Panc1 (cell line): ENCODE results near the gene PPP1R3F. TPM values are rescaled to one million over a fixed set of nuclear protein-coding genes. Genes with fewer than 3 reads are reported as not detected.
A peak's percentile ranks its signal among the peaks of the same experiment; 100 is the strongest.

Experiments
- ATAC-seq: fragments of 200-7000 bp; cut with Tn5 transposase; 2 replicates; pipeline ENCODE4 v1.9.1; 2020; ENCODE audit warnings: mild to moderate bottlenecking, moderate library complexity
- BruUV-seq: library from RNA; stranded (reverse); fragments of 400-500 nt; replicated peaks from 2 replicates; lab custom pipeline; 2021; lab: Mats Ljungman, UMichigan
- CTCF ChIA-PET: fragments of 300-600 bp; sonication (Branson Sonifier 250); formaldehyde crosslinking; loops from one replicate; lab custom pipeline; 2022; ENCODE audit warnings: antibody characterized with exemption; lab: Charles Lee
- POLR2A ChIA-PET: fragments of 300-600 bp; sonication (Branson Sonifier 250); formaldehyde crosslinking; loops from one replicate; lab custom pipeline; 2022; ENCODE audit warnings: antibody characterized with exemption; lab: Charles Lee
- DNase-seq: peaks from one replicate; pipeline ENCODE4 v3.0.0-alpha.2; 2010; ENCODE audit warnings: low read depth, low spot score
- H3K27ac ChIP-seq: 2 replicates; pipeline ENCODE4 v1.5.1; 2011; ENCODE audit warnings: mild to moderate bottlenecking, low read length, inconsistent platforms
- H3K27me3 ChIP-seq: fragments of 200-500 bp; sonication (Bioruptor generic); 2 replicates; pipeline ENCODE4 v1.6.0; 2014; ENCODE audit warnings: low read length, inconsistent platforms; ENCODE audit not compliant: control insufficient read depth, insufficient read depth
- H3K36me3 ChIP-seq: fragments of 200-500 bp; sonication (Bioruptor generic); 2 replicates; pipeline ENCODE4 v1.5.1; 2014; ENCODE audit warnings: inconsistent platforms, mild to moderate bottlenecking, low read length, moderate library complexity; ENCODE audit not compliant: control insufficient read depth, insufficient read depth
- H3K4me1 ChIP-seq: 2 replicates; pipeline ENCODE4 v1.5.1; 2011; ENCODE audit warnings: inconsistent platforms, mild to moderate bottlenecking, low read length, moderate library complexity; ENCODE audit not compliant: control insufficient read depth, insufficient read depth
- H3K4me3 ChIP-seq, 2 experiments: 2 replicates each; pipeline ENCODE4 v1.5.1; 2011 to 2012; ENCODE audit warnings: low read depth in 2 of 2, low read length in 2 of 2, mild to moderate bottlenecking in 2 of 2, inconsistent platforms in 1 of 2, moderate library complexity in 1 of 2
- H3K9me3 ChIP-seq: fragments of 200-500 bp; sonication (Bioruptor generic); 2 replicates; pipeline ENCODE4 v1.5.1; 2014; ENCODE audit warnings: low read depth, mild to moderate bottlenecking, inconsistent platforms, low read length, moderate library complexity; ENCODE audit not compliant: control insufficient read depth, insufficient read depth
- CTCF ChIP-seq: fragments of 450-650 bp; IDR thresholded peaks from 2 replicates; pipeline ENCODE4 v1.5.1; 2017; ENCODE audit warnings: mild to moderate bottlenecking
- POLR2AphosphoS5 ChIP-seq: IDR thresholded peaks from 2 replicates; pipeline ENCODE4 v1.6.1; 2012; ENCODE audit warnings: mild to moderate bottlenecking, low read depth, low read length, moderate library complexity
- REST ChIP-seq, 2 experiments: IDR thresholded peaks; 2 replicates each; pipeline ENCODE4 v1.6.1; 2011 to 2012; ENCODE audit warnings: low read depth in 2 of 2, control low read depth in 1 of 2, low read length in 1 of 2, mild to moderate bottlenecking in 1 of 2, moderate library complexity in 1 of 2; ENCODE audit not compliant: insufficient read depth in 1 of 2
- SIN3A ChIP-seq: IDR thresholded peaks from 2 replicates; pipeline ENCODE4 v1.6.1; 2012; ENCODE audit warnings: low read depth, mild to moderate bottlenecking, low read length, moderate library complexity, borderline replicate concordance; ENCODE audit not compliant: insufficient read depth
- TCF7L2 ChIP-seq: IDR thresholded peaks from 2 replicates; pipeline ENCODE4 v1.6.1; 2011; ENCODE audit warnings: mild to moderate bottlenecking, low read depth, low read length, inconsistent platforms
- in situ Hi-C: cut with HindIII; loops from 2 replicates; pipeline ENCODE4 v1.10.0; 2016; ENCODE audit warnings: low sequenced_read_pairs, low pct_unique_long_range_greater_than_20kb
- intact Hi-C: fragments of 100-400 bp; cut with micrococcal nuclease; formaldehyde crosslinking; loops from one replicate; pipeline ENCODE4 v1.10.0; 2022; ENCODE audit not compliant: unreplicated experiment
- total RNA-seq: library from RNA; stranded (reverse); gene quantifications from one replicate; pipeline ENCODE4 v1.2.1, GENCODE V29; 2021; ENCODE audit not compliant: unreplicated experiment

PPP1R3F gene
- total RNA-seq, 1 experiment from 2014 or later = 8.3 TPM

- Histone ChIP-seq H3K27ac (peak overlapping the region; percentile 83), H3K36me3 (no peaks in the 10 kb centered on the region), H3K27me3 (no peaks in the 10 kb centered on the region), H3K9me3 (no peaks in the 10 kb centered on the region), H3K4me3 (peak overlapping the region; percentile 58 to 61), H3K4me1 (peaks cover 20% of the 10 kb centered on the region)
- ChIA-PET CTCF (no interaction called here), POLR2A (no interaction called here)
- TF ChIP-seq SIN3A (no peak), CTCF (no peak), TCF7L2 (no peak), REST (IDR thresholded peaks at IDR 0.05; ENCODE audit: insufficient read depth in 1 of 2, low read depth in 2 of 2, low read length in 1 of 2) (no peak), POLR2AphosphoS5 (no peak)
- in situ Hi-C loops (no loop called here), intact Hi-C loops (no loop called here)
- ATAC-seq = no peak
- BruUV-seq = no TSS peak
- no peak for DNase-seq
Observed at GRCh38 chrX:49270249-49270921, 792 bp downstream of the PPP1R3F start.

- no peaks in the 10 kb centered on the region for H3K27me3 ChIP-seq
- DNase-seq (no peak), ATAC-seq (no peak)
- H3K27ac ChIP-seq = peak overlapping the region; percentile 83
- CTCF ChIA-PET = no interaction called here
- in situ Hi-C loops = no loop called here
- peak overlapping the region; percentile 58 to 61 for H3K4me3 ChIP-seq
- TF ChIP-seq TCF7L2 (no peak), POLR2AphosphoS5 (no peak), SIN3A (no peak), REST (IDR thresholded peaks at IDR 0.05; ENCODE audit: insufficient read depth in 1 of 2, low read depth in 2 of 2, low read length in 1 of 2) (no peak), CTCF (no peak)
- intact Hi-C loops = no loop called here
- H3K4me1 ChIP-seq = peaks cover 20% of the 10 kb centered on the region
- no peaks in the 10 kb centered on the region for H3K9me3 ChIP-seq
- POLR2A ChIA-PET = no interaction called here
- BruUV-seq = TSS peak; percentile 90
- no peaks in the 10 kb centered on the region for H3K36me3 ChIP-seq
Observed at GRCh38 chrX:49271341-49271740, 1.7 kb downstream of the PPP1R3F start.
